ENCODE measurements around the gene UPK3BL2.
"Not testable (repeated sequence)": the region's sequence is repeated elsewhere in the genome, so short reads cannot be mapped to it uniquely, and the experiment has no call there.

DNA sequence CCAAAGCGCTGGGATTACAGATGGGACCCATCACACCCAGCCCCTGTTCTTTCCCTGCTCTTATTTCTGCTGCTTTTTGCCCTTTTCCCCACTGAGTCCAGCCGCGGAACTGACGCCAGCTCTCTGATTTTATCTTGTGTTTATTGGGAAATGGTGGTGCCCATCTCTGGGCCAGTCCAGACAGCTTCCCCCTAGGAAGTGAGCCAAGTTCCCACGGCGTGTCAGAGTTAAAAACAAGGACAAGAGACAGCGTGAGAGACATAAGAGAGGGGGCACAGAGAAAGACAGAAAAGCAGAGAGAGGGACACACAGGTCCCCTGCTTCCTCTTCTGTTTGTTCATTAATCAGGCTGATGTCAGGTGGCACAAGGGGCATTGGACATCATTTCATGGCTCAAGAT, 11.9 kb downstream of the UPK3BL2 start:
- TF ChIP-seq EZH2 (IDR thresholded peaks at IDR 0.05; ENCODE audit: borderline replicate concordance); EZH2phosphoT487 (IDR thresholded peaks at IDR 0.05; ENCODE audit: low read depth, severe bottlenecking, unreplicated experiment): not testable (repeated sequence)
- TF ChIP-seq, protein P1, sequence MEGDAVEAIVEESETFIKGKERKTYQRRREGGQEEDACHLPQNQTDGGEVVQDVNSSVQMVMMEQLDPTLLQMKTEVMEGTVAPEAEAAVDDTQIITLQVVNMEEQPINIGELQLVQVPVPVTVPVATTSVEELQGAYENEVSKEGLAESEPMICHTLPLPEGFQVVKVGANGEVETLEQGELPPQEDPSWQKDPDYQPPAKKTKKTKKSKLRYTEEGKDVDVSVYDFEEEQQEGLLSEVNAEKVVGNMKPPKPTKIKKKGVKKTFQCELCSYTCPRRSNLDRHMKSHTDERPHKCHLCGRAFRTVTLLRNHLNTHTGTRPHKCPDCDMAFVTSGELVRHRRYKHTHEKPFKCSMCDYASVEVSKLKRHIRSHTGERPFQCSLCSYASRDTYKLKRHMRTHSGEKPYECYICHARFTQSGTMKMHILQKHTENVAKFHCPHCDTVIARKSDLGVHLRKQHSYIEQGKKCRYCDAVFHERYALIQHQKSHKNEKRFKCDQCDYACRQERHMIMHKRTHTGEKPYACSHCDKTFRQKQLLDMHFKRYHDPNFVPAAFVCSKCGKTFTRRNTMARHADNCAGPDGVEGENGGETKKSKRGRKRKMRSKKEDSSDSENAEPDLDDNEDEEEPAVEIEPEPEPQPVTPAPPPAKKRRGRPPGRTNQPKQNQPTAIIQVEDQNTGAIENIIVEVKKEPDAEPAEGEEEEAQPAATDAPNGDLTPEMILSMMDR (IDR thresholded peaks at IDR 0.05; ENCODE audit: poor library complexity), result not testable (repeated sequence)

All from hepatocyte (in vitro differentiated cells).